ENCODE data around the gene CCDC17.

The CCDC17 gene

DNA sequence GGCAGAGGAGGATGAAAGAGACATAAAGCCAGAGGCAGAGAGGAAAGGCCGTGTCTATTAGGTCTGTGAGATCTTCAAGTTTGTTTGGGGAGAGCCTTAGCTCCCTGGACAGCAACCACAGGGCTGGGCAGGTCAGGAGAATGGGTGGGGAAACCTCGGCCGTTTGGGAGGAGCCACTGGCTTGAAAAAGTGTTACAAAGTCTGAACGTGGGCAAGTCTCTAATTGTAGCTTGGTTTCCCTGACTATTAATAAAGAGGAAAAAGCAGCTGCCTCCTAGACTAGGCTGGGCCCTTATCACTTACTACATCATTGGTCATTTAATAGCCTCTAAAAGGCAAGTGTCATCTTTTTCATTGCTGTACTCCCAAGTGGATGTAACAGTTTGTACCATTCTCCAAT, at the start of gene CCDC17:
Gene CCDC17 (minus strand): TSS at position 83 of the 400 bp plus-strand sequence. CDS start 145 bp downstream, outside the sequence.
- DNase-seq: no peak

DNA sequence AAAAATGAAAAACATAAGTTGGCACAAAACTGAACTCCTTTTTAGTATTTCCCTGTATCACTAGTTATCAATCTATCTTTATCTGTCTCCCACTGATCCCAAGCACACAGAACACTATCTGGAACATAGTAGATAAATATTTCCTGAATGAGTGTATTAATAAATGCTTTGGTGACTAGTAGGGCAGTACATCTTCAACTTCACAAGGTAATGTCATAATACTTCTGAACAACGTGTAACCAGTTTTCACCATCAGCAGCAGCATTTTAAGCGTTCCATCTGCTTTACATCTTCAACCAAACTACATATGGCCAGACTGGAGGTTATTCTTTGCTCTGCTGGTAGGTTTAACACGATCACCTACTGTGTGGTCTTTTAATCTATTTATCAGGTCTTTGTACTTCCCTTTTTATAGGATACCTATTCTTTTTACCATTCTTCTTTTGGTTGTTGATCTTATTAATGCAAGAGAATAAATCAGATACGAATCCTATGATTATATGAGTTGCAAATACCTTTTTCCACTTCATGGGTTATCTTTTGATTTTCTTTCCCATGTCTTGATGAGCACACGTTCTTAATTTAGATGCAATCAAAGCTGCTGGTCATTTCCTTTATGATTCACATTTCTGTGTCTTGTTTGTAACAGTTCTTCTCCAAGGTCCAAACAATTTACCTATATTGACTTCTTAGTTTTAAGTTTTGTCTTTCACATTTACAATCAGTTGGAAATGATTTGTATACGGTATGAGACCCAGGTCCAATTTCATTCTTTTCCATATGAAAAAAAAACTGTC, 46.2 kb upstream of the CCDC17 start:
- DNase-seq: no peak

DNA sequence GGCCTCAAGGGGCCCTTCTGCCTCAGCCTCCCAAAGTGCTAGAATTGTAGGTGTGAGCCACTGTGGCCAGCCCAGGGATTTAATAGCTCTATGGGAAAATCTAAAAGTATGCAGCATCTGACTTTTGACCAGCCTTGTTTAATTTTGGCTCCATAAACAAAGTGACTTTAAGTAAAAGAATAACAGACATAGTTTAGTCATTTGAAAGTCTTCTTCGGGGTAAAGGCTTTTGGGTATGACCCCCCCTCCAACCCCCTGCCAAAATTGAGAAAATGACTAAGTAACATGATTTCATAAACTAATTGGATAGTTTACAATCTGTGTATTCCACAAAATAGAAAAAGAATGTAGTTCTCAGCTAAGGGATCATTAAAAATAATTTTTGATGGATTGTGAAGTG, 45.5 kb upstream of the CCDC17 start:
- no peak for DNase-seq

DNA sequence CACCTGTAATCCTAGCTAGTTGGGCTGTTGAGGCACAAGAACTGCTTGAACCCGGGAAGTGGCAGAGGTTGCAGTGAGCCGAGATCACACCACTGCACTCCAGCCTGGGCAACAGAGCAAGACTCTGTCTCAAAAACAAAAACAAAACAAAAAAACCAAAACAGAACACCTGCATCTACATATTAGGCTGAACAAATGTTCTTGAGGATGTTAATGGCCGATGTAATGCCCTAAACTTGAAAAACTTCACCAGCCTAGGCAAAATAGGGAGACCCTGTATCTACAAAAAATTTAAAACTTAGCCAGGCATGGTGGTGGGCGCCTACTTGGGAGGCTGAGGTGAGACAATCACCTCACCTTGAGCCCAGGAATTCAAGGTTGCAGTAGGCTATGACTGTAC, 44.7 kb upstream of the CCDC17 start:
- no peak for DNase-seq

DNA sequence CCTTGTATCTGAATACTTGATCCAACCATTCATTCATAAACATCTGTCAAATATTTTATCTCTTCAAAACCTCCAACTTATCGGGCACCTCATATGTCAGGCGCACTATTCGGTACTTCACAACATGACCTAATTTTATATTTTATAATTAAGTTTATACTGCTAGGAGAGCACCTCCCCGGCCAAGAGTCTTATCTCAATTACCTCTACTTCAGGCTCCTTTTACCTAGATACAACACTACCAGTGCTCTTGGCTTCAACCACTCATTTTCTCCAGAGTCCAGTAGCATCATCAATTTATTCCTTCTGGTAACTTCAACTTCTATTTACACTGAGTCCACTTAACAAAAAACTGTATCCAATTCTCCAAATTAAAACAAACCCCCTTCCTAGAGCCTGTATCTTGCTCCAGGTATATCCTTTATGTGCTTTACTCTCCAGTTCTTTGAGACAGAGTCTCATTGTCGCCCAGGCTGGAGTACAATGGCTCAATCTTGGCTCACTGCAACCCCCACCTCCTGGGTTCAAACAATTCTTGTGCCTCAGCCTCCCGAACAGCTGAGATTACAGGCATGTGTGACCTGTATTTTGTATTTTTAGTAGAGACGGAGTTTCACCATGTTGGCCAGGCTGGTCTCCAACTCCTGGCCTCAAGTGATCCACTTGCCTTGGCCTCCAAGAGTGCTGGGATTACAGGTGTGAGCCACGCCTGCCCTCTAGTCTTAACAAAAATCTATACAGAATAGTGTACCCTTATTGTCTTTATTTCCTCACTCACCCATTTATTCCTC, 43.7 kb upstream of the CCDC17 start:
- DNase-seq: no peak

DNA sequence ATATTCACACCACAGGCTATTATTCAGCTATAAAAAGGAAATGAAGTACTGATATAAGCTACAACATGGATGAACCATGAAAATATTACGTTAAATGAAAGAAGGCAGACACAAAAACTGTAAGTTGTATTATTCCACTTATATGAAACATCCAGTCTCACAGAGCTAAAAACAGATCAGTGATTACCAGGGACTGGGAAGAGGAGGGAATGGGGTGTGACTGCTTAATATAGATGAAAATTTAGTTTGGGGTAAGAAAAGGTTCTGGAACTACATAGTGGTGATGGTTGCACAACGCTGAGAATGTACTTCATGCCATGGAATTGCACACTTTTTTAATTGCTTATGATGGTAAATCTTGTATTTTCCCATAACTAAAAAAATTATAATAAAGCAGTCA, 43.0 kb upstream of the CCDC17 start:
- DNase-seq: no peak

DNA sequence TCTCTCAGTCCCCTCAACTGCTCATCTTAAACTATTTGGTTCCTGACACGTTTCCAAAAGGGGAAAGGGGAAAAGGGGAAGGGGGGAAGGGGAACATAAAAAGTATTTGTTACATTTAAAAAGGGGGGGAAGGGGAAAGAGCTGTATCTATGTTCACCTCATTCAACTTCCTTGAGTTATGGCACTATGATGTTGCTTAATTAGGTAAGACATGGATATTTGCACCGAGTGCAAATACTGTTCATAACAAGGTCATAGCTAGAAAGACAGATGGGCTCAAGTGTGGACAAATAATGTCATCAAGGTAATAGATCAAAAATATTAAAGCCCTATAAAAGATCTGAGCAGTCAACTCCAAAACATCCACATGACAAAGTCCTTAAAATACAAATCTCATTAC, 36.5 kb upstream of the CCDC17 start:
- no peak for DNase-seq

DNA sequence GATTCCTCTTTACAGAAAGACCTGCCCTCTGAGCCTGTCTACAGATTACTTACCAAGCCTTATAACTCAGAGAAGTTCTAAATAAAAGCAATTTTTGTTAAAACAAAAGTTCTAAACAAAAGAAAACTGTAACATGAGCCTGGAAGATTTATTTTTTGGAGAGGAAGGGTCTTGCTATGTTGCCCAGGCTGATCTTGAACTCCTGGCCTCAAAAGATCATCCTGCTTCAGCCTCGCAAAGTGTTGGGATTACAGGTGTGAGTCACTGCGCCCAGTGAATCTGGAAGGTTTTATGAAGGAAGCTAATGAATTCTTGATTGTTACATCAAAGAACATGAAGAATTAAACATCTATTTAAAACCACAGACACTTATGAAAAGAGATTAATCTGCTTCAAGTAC, 35.4 kb upstream of the CCDC17 start:
- no peak for DNase-seq

DNA sequence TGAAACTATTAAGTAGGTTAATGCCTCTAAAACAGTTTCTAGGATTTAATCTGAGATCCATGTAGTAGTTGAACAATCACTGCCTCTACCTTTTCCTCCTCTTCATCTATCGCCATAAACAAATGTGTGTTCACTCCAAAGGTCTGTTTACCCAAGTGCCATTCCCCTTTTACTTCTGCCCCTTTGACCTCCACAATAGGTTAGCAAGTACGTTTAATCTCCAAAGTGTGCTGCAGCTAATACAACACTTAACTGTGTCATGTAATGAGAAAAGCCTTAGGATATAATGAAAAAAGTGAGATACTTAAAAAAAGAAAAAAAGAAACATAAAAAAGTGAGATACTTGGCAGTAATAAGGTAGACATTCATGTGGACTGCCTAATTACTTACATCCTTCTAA, 34.3 kb upstream of the CCDC17 start:
- DNase-seq: no peak

DNA sequence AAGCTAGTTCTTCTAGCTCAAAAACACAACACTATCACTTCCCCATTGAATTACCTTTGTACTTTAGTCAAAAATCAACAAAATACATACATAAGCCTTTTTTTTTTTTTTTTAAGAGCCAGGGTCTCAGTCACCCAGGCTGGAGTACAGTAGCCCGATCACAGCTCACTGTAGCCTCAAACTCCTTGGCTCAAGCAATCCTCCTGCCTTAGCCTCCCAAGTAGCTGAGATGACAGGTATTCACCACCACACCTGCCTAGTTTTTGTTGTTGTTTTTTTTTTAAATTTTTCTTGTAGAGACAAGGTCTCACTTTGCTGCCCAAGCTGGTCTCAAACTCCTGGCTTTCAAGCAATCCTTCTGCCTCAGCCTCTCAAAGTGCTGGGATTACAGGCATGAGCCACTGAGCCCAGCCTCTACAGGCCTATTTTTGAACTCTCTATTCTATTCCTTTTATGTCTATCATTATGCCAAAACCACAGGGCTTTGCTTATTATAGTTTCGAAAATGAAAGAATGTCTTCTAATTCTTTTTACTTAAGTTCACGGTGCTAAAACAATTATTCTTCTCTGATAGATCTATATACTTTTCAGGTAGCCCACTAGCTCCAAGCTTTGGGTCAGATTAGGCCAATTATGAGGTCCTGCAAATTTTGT, 32.8 kb upstream of the CCDC17 start:
- DNase-seq: no peak

DNA sequence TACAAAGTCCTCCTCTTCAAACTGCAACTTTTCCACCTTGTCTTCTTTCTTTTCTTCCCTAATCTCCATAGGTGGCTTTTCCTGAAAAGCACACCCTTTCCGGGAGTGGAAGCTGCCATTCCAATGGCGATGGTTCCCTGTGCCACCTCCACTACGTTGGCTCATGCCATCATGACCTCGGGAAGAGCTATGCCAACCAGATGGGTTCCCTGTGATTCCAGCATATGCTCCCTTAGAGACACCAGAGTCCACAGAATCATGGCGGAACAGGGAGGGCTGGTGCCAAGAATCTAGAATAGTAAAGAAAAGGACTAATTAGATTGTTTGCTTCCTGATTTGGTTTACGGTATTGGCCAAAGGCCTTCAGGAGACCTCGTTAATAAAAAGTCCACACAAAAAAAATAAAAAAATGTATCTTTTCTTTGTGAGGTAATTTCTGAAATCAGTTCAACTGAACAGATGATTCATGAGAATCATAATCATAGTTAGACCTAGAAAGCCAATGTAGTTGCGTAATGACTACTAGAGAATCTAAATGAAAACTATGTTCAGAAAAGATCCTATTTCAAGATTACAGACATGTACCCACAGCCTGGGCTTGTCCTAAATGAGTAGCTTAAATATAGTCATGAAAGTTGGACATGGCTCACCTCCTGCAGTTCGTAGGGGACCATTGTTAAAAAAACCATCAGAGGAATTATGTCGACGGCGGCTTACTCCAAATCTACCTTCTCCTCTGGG, 30.9 kb upstream of the CCDC17 start:
- DNase-seq: no peak

DNA sequence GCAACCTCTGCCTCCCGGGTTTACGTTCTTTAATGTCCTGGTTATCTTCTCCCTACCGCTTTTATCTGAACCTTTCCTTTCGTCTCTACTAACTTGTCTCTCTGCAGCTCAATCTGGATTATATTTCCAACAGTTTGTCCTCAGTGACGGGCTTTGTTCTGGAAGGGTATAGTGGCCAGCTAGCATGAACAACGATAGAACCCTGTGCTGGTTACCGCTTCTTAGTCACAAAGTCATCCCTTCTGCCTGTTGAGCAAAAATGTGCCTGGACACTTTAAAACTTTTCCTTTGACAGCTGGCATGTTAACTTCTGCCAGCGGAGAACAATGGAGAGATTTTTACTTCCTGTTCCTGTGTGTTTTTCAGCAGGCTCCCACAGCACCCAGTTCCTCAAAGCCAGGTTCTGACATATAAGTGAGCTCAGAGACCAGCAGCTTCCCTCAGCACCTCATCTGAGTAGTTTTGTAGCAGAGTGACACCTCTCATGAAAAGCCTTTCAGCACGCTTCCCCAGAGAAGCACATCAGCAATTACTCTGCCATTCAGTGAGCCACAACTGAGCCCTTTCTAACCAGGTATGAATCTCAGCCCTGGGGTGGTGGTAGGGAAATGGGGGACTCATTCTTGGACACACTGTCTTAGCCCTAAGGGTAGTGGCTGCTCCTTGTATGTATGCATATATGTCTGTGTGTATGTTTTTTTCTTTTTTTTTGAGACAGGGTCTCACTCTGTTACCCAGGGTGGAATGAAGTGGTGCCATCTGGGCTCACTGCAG, 23.6 kb upstream of the CCDC17 start:
- no peak for DNase-seq

DNA sequence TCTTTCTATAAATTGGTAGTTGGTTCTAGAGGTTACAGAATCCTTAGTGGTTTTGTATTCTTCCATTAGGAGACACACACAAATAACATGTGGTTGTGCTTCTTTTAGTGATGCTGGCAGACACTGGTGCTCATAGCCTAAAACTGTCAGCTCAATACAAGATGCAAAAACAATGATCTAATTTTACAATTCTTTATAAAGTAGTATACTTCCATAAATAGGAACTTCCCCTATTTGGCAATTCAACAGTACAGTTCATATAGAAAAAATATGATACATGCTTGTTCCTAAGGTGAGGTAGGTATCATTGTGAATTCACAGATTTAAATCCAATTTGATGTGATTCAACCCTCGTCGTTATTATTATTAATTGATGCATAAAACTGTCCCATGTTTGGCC, 20.8 kb upstream of the CCDC17 start:
- DNase-seq: no peak

DNA sequence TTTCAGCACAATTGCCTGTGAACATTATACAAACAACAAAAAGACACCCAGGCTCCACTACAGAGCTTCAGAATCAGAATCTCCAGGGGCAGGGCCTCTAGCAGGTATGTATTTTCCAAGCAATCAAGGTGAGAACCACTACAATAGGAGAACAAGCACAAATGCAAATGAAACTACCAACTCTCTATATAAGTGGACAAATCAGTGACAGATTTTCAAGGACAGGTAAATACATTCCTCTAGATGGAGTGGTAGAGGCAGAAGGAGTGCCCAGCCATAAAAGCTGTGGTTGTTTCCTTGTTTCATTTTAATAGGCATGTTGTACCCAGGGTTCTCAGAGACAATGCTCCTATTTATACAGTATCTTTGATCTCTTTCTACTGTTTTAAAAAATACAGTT, 20.1 kb upstream of the CCDC17 start:
- DNase-seq: no peak

DNA sequence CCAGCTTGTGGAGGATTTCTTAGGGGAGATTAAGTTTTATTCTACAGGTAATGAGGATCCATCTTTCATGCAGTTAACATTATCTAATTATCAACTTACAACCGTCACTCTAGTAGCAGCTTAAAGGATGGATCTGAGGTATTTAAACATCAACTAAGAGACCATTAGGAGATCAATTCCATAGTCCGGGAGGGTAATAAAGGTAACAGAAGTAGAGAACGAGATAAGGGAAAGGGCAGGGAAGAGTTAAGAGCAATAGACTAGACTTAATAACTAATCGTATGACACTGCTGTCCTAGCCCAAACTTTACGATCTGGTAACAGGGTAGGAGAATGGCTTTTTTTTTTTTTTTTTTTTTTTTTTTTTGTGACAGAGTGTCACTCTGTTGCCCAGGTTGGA, 19.5 kb upstream of the CCDC17 start:
- no peak for DNase-seq

DNA sequence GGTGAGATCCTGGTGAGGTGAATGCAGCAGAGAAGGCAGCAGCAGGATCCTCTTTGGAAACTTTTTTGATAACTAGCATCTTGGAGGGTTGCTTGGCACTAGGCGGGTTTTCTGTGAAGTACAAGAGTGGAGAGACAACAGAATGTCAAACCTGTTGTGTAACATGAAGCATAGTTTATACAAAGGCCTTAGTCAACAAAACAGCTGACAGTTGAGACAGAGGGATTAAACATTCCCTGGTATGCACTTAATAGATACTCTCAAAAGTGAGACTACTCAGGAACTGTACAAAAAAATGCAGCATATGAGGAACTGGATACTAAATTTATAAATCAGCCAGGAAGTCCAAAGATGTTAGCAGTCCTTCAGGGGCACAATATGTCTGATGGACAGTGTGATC, 16.4 kb upstream of the CCDC17 start:
- DNase-seq: no peak

DNA sequence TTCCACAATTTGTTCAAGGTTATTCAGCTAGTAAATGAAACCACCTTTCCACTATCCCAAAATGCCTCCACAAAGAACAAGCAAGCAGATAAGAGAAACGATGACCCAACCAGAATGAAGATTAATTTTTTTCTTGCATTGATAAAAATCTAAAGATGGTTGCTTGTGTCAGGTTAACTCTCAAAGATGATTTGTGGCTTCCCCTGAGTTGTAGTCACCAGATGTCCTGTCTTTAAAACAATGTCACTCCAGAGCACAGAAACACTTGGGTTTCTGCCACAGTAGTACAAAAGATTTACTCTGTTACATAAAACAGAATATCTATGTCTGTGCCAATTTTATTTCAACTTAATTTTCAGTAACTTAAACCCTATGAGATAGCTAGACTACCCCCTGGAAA, 11.4 kb upstream of the CCDC17 start:
- no peak for DNase-seq

DNA sequence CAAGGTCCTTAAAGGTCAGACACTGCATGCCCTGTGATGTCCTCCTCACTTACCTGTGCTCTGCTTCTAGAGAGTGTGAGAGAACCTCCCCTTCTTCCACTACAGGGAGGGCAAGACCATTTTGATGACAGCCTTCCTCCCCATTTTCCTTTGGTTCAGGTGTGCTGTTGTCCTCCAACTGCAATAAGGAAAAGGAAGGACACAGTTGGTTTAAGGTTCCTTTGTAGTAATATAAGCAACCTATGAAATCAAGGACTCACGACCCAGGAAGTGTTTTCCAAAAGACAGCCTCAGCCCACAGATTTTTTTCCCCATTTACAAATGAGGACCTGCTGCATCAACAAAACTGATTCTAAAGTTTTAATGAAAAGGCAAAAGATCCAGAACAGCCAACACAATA, 6.6 kb upstream of the CCDC17 start:
- DNase-seq: no peak

DNA sequence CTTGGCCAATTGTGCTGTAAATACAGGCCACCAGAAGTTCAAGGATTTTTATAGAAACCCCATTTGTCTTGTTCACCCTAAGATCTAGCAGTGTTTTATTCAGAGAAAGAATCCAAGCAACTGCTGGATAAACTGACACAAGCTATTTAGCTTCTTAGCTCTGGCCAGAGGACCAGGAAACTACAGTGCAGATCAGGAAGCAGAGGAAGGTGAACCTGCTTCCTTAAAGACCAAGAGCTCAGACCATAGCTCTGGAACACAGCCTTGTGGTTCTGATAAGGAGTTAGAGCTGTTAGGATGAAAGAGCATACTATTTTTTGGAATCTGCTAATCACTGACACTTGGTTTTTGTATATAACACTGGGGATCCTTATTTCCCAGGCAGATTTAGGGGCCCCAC, 5.2 kb upstream of the CCDC17 start:
- DNase-seq: no peak

DNA sequence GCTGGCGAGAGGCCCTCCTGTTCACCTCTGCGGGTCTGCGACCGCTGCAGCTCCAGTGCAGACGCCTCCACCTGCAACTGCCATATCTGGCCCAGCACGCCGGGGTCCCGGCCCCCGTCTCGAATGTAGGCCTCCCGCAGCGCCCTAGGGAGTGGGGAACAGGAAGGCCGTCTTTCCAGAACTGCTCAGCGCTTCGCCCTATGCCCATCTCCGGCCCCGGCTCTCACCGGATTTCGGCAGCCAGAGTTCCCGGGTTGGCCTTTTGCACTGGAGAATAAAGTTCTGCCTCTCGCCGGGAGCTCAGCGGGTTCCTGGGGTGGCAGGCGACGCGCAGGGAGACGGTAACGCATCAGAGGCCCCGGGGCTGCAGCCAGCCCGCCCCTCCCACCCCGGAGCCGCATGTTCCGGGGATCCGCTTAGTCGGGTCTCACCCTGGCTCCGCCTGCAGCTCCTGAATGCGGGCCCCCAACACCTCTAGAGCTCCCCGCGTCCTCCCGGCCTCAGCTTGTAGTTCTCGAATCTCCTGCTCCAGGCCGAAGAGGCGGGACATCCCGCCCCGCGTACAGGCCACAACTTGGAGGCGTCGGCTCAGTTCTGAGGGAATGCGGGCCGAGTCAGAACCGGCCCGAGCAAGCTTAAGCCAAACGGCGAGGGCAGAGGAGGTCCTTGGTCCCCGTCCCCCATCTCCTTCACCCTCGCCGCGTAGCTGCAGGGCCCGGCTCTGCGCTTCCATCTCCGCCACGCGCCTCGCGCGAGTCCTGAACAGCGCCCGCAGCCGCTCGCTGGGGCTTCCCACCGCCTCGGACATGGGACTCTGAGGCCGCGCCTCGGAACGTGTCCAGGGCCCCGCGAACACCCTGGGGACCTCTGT, 1.1 kb downstream of the CCDC17 start:
- DNase-seq: no peak

DNA sequence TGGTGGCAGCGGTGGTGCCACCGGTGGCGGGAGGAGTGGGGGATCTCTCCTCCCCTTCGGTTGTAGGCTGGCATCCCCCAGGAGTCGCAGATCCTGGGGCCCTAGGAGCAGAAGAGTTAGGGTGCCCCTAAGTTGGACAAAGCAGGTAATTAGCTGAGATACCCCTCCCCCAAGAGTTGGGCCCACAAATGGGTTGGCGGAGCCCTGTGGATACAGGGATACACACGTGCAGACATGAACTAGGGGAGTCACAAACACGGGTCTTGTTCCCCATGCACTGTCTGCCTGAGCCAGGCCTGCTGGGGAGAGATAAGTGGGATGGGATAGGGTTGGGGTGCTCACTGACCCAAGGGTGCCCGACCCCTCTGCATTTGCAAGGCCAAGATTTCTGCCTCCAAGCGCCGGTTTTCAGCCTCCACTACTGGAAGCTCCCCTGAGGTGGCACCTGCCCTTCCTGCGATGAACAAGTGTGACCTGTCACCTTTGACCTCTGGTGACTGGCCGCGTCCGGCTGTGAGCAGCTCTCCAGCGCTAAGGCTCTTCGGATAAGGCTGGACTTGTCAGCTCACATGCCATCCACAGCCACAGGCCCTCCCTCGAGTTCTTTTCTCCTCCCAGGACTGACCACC, 1.8 kb downstream of the CCDC17 start:
- no peak for DNase-seq
